ENCODE results near the gene HOXD1. TPM values are rescaled to one million over a fixed set of nuclear protein-coding genes. Genes with fewer than 3 reads are reported as not detected.

Gene HOXD1
- total RNA-seq, 1 donor from 2014 or later, result 15.7 TPM

DNA sequence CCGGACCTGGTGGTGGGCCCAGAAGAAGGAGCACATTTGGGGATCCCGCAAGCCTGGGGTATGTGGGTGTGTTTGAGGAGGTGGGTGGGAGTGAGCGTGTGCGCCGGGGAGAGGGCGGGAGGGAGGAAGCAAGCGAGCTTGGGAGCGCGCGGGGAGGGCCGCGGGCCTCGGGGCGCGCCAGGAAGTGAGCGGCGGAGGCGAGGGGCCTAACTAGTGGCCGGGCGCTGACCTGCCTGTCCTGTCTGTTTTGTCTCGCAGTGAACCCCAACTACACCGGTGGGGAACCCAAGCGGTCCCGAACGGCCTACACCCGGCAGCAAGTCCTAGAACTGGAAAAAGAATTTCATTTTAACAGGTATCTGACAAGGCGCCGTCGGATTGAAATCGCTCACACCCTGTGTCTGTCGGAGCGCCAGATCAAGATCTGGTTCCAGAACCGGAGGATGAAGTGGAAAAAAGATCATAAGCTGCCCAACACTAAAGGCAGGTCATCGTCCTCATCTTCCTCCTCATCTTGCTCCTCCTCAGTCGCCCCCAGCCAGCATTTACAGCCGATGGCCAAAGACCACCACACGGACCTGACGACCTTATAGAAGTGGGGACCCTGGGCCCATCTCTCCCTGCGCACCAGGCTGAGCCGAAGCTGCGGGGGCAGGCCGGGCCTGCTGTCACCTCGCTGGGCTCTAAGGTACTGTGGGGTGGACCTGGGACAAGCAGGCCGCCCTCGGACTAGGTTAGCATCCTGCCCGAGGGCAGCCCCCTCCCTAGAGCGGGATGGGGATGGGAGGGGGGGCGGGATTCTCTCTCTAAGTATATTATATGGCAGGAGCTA is 35.9 kb upstream of the HOXD1 start:
- DNase-seq (ENCODE audit: low read depth), result no peak

DNA sequence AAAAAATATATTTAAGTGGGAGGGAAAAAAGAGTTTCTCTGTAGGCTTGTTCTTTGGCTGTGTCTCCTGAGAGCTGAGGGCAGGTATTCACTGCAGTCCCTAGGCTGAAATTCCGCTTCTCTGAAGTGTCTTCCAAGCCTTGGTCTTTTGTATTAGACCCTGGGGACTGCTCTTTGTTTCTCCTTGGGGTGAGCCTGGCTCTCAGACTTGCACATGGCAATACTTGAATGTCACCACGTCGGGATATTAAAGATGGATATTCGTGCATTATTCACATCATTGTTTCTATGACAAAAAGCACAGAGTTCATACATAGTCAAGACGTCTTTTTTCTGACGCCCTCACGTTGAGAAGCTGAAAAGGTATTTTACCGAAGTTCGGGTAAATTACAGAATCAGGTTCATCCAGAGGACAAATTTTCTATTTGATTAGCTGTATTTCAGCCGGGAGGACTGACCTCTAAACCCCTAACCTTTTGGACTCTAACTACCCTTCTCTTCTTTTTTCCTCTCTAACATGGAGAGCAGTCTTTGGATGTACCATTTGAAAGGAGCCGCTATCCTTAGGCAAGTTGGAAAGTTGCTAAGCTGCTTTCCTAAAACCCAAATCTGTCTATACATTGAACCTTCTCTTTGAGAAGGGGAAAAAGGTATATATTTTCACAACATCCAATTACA is 33.8 kb upstream of the HOXD1 start:
- no peak for DNase-seq (ENCODE audit: low read depth)

- no peak for DNase-seq (ENCODE audit: low read depth)
Measured at GRCh38 chr2:176155356-176156044, 33.0 kb upstream of the HOXD1 start.

GRCh38 chr2:176156301-176156806 is 32.1 kb upstream of the HOXD1 start:
- DNase-seq (ENCODE audit: low read depth), result no peak

DNA sequence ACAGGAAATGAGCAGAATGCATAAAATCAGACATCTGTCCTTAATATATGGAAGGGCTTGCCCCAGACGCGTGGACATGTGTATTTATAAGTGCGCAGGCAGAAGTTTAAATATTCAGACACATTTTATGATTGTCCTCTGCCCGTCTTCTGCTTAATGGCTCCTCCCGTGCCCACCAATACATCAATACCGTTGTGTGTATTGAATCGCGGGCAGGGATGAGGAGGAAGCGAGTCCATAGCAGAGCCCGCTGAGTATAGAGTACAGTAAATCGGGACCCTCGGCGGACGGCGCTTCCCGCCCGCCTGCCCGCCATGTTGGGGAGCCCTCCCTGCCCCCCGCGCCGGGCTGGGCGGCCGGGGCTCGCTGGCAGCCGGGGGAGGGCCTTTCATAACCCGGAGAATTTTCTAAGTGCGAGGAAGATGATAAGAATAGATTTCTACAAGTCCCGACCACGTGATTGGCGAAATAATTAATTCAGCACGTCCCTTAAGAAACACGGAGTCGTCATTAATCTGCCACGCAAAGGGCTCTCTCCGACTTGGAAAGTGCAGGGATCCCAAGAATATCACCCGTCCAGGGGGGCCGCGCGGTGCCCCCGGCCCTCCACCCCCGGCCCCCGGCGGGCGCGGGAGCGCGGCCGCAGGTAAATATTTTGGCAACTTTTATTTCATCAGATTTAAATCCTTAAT is 31.5 kb upstream of the HOXD1 start, which contains the start of gene HOXD3:
Gene HOXD3, plus strand, starts transcription at position 501 of the 692 bp plus-strand sequence. CDS start 11,808 bp downstream, outside the sequence.
- no peak for DNase-seq (ENCODE audit: low read depth)

DNA sequence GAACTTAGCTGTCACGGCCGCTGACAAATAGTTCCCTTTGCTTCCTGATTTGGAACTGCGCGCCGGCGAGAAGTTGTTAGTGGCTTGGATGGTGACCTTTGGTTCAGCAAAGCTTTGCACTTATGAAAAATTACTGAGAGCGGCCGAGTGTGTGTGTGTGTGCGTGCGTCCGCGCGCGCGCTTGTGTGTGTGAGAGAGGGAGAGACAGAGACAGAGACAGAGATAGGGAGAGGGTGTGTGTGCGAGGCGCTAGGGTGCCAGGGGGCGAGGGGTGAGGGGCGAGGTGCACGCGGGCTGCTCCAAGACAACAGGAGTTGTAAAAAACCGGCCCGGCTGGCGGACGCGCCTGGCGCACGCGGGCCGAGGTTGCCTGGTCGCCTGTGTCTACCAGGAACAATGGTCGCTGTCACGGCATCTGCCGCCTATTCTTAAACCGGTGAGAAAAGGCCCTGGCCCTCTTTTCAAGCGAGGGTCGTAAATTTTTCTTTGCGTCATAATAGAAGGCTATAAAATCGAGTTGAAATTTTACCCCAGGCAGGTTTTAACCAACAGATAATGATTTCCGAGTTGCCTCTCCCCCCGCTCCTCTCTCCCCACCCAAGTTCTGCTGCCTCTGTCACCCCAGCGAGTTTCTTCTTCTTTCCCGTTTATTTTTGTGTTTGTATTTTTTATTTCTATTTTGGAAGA is 30.8 kb upstream of the HOXD1 start:
- DNase-seq (ENCODE audit: low read depth), result no peak

GRCh38 chr2:176158186-176158591 is 30.3 kb upstream of the HOXD1 start:
- DNase-seq (ENCODE audit: low read depth), result no peak

DNA sequence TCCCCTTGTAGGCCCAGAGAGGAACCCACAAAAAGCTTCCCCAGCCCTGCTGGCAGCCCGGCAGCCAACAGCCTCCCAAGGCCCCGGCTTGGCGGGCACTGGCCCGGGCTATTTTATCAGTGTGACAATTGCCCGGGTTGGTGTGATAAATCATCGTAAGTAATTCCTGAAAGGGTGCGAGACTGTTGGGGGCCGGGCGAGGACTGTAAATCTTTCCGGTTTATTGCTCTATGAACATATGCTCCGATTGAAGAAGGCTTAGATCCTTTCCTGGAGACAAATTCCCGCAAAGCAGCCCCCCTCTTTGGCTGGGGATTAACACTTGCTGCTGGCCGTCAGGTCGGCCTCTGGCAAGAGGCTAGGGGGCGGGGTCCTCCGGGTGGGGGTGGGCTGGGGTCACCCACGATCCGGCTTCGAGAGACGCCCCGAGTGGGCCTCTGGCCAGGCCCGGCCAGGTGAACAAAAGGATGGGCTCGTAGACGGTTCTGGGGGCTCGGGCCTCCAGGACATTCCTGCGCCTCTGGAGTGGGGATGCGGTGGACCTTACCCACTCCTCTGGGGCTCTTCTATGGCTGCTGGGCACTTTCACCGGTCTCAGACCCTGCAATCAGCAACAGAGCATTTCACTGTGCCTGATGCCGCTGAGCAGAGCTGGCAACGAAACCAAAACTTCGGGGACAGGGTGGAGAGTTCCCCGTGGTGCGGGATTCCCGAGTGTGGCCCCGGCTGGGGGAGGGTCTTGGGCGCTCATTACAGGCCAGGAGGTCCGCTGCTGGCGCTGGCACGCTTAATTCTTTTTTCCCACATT is 29.4 kb upstream of the HOXD1 start:
- DNase-seq (ENCODE audit: low read depth), result no peak

- DNase-seq (ENCODE audit: low read depth), result no peak
Measured at GRCh38 chr2:176159663-176160250, 28.7 kb upstream of the HOXD1 start.

DNA sequence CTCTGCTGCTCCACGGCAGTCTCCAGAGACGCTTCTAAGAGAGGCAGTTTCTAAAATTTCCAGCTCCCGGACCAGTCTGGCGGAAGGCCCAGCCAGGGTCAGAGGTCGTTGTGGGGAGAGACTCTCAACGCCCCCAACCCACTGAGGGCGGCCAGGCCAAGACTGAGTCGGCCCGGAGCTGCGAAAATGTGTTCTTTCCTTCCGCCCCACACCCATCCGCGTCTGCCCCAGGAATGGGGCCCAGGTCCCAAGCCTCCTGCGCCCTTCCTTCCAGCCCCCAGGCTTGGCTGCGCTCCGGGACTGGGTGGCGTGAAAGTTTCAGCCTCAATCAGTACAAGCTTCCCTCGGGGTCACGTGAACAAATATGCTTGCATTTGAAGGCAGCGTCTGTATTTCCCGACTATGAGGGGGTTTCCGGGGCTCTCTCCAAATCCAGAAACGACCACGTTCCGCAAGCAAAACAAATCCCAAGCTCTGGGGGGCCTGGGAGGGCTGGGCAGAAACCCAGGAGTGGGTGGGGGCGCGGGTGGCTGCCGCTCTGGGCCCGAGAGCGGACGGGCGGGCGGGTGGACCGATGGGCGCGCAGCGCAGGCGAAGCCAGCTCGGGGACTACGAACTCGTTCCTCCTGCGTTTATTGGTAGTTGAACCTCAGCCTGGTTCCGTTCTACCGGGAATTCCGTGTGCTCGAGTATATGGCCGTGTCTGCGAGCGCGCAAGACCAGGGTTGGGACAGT is 28.1 kb upstream of the HOXD1 start:
- no peak for DNase-seq (ENCODE audit: low read depth)

DNA sequence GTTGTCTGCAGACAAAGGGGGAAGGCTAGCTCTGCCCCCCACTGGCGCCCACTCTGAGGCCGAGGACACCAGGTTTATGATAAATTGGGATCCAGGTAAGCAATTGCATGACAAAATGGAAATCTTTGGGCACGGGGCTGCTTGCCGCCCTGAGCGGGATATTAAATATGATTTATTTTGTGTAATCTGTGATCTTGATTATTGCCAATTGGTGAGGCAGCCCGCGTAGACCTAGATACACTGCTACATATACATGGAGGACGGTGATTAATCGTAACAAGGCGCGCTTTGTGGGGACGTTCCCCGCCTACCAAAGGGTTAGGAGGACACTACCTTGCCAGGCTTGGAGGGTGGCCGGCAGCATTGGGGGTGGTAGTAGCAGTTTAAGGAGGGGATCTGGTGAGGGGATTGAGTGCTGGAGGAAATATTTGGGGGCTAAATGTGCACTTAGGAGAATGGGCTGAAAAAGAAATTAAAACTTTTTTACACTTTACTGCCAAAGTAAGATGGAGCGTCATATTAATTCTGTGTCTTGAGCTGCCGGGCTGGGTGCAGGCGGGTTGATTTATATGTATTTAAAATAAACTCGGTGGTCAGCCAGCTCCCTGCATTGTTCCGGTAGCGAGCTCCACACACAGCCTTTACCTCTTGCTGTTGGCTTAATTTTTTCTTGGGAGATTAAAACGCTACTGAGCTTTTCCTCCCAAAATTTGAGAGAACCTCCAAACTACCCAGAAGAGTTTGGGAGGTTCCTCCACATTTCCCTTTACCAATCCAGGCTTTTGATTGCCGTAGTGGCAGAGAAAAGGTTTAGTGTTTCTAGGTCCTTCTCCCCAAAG is 27.3 kb upstream of the HOXD1 start:
- DNase-seq (ENCODE audit: low read depth), result no peak

DNA sequence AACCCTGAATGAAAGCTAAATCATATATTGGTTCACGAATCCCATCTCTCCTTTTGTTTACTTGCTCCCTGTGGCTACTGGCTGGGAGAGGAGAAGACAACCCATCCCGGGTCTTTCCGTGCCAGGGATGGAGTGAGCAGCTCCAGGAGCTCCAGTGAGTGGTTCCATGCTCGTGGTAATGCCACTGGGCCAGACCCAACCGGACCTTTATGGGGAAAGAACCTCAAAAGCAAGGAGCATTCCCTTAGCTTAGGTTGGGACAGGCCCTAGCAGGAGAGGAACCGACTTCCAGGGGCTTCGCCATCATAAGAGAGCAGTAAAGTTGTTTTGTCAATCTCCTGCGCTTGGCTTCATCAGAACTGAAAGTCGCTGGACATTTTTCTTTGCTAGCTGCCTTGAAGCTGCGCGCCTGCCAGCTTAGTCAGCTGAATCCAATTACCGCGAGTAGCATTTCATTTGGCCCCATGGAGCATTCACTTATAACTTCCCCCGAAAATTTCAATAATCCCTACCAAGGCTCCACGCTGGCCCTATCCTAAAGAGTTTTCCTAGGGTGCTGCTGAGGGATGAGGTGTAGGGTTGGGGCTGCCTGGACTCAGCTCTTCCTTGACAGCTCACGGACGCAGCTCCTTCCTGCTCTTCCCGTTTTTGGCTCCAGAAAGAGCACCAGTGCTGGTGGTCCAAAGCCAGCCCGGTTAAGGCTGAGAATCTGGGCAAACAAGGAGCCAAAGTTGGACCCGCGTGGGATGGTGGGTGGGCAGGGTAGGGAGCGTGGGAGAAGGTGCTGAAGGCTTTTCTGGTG is 26.4 kb upstream of the HOXD1 start:
- peak; percentile 80 for DNase-seq (ENCODE audit: low read depth)

DNA sequence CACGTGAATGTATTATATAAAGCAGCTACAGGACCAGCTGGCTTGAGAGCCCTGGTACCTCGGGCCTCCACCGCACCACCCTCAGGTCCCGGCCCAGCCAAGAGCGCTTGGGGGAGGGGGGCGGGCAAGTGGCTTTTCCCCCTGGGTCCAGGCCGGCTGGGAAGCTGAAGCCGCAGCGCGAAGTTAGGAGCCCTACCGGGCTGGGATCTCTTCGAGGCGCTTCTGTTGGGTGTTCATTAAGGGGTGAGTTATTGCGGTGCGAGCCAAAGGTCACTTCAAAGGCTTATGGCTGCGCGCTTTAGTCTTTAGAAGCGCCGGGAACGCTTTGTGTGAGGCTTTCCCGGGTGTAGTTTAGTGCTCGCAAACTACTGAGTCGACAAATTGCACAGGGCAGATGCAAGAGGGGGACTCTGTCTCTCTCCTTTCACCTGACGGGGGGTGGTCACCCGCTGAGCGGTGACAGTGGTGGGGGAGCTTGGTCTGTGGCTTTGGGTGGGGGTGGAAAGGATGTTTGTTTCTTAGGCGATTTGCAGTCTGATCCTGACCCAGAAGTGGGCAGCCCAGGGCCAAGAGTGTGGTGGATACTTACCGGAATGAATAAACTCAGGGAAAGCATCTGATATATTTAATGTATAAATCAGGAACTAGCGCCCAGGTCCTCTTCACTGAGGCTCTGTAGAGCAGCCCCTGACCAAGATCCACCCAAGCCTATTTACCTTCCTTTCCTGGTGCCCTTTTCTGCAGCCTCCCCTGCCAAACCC is 25.4 kb upstream of the HOXD1 start:
- DNase-seq (ENCODE audit: low read depth), result no peak

DNA sequence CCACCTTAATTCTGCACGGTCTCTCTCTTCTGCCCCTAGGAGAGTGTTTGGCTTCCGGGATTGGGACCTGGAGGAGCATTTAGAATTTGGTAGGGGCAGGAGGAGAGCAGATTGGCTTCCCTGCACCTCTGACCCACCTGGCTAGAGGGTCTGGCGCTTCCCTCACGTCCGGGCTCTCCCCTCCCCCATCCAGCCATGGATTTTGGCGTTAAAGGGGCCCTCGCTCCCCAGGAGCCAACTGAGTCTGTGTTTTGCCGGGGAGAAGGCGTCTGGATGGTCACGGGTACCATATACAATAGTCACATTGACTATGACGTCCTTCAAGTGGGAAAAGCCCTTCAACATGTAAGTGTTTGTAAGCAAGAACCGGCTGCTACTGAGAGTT is 24.8 kb upstream of the HOXD1 start:
- no peak for DNase-seq (ENCODE audit: low read depth)

DNA sequence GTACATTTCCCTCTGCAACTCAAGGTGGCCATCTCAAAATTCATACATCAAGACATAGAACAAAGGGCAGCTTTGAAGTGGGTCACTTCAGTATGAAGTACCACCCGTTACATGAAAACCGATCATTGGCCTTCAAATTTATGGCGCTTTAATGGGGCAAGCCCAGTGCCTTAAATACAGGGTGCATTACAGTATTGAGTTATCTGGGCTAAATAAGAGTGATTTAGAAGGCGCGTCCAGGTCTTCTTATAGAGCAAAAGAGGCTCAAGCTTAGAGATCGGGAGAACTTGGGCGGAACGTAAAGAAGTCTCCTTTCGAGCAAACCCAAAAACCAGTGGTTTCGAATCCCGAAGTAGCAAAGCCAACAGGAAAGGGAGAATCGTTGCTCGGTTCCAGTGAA is 24.3 kb upstream of the HOXD1 start:
- DNase-seq (ENCODE audit: low read depth), result no peak

GRCh38 chr2:176164611-176165369 is 23.7 kb upstream of the HOXD1 start:
- no peak for DNase-seq (ENCODE audit: low read depth)
